Measurements from ENCODE around the gene FXYD3. TPM values are rescaled to one million over a fixed set of nuclear protein-coding genes. Genes with fewer than 3 reads are reported as not detected.

The FXYD3 gene
- total and polyA plus RNA-seq, 2 of the 13 experiments (the other 11 are each of a cell fraction or from before 2014, with no cell fraction given), result 4.9 TPM; not detected in 1

DNA sequence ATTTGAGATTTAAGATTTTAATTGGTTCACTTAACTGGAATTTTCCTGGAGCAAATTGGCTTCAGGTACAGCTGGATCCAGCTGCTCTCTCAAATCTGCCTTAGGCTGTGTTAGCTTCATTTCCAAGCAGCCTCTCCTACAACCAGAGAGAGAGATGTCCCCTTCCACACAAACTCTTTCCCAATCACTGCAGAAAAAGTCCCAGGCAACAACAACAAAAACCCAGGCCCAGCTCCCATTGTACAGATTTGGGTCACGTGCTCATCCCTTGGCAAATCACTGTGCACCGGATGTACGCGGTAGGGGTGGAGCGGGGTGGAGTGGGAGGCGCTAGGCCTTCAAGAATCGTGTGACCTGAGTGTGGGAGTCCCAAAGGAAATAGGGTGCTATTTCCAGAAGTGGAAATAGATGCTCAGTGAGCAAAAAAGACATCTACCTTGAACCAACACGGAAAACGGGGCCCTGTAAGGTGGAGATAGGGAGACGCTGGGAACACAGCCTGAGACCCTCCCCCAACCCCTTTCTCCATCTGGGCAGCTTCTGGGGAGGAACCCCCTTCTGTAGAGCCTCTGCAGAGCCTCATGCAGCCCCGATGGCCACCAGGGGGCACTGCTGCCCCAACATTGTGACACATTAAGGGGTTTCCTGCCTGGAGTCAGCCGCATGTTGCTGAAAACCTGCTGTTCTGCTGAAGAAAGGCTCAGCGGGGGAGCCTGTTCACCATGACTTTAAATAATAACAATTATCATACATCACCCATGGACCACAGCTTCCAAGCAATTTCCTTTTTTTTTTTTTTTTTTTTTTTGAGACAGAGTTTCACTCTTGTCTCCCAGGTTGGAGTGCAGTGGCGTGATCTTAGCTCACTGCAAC lies 48.7 kb upstream of the FXYD3 start (continued):
- TF ChIP-seq KLF15 (CRISPR knock-in tag; IDR thresholded peaks at IDR 0.05; ENCODE audit: borderline replicate concordance) (no peak), POLR2G (IDR thresholded peaks at IDR 0.05; ENCODE audit: low read depth, low read length) (peak; percentile 48; the same call in 1 of the 2 replicates), SATB2 (CRISPR knock-in tag; IDR thresholded peaks at IDR 0.05) (0 out of 2 replicates have a peak, but pooled peaks have one; percentile 22), ZNF564 (CRISPR knock-in tag; IDR thresholded peaks at IDR 0.05) (no peak), ISX (CRISPR knock-in tag; conservative IDR thresholded peaks at IDR 0.05) (no peak), NONO (IDR thresholded peaks at IDR 0.05) (no peak), NONO (CRISPR knock-in tag; conservative IDR thresholded peaks at IDR 0.05) (0 out of 2 replicates have a peak, but pooled peaks have one; percentile 21), SOX13 (IDR thresholded peaks at IDR 0.05) (no peak), SOX13 (CRISPR knock-in tag; conservative IDR thresholded peaks at IDR 0.05 in 1 of 2, IDR thresholded peaks at IDR 0.05 in 1 of 2) (no peak), SRSF4 (IDR thresholded peaks at IDR 0.05; ENCODE audit: low read depth, low read length, poor library complexity, severe bottlenecking) (no peak), NCOR1 (IDR thresholded peaks at IDR 0.05; ENCODE audit: borderline replicate concordance, low read length) (no peak), HOXA3 (CRISPR knock-in tag; IDR thresholded peaks at IDR 0.05) (no peak; the same call in 1 of the 2 replicates), ZBTB21 (CRISPR knock-in tag; IDR thresholded peaks at IDR 0.05) (no peak), NFKB2 (CRISPR knock-in tag; IDR thresholded peaks at IDR 0.05; ENCODE audit: borderline replicate concordance) (no peak), ZNF362 (CRISPR knock-in tag; IDR thresholded peaks at IDR 0.05; ENCODE audit: borderline replicate concordance) (no peak), BHLHE40 (IDR thresholded peaks at IDR 0.05; ENCODE audit: low read length) (no peak), SYNCRIP (IDR thresholded peaks at IDR 0.05; ENCODE audit: insufficient read depth, low read depth, low read length) (no peak), RBFOX2 (IDR thresholded peaks at IDR 0.05; ENCODE audit: low read depth, low read length) (no peak), ZNF670 (CRISPR knock-in tag; IDR thresholded peaks at IDR 0.05; ENCODE audit: borderline replicate concordance) (no peak), ZNF329 (CRISPR knock-in tag; IDR thresholded peaks at IDR 0.05; ENCODE audit: low read depth) (peak; percentile 99), MXI1 (IDR thresholded peaks at IDR 0.05; ENCODE audit: borderline replicate concordance, low read depth, low read length) (no peak), HMG20A (CRISPR knock-in tag; IDR thresholded peaks at IDR 0.05; ENCODE audit: borderline replicate concordance) (no peak)
- TF ChIP-seq, protein P1, sequence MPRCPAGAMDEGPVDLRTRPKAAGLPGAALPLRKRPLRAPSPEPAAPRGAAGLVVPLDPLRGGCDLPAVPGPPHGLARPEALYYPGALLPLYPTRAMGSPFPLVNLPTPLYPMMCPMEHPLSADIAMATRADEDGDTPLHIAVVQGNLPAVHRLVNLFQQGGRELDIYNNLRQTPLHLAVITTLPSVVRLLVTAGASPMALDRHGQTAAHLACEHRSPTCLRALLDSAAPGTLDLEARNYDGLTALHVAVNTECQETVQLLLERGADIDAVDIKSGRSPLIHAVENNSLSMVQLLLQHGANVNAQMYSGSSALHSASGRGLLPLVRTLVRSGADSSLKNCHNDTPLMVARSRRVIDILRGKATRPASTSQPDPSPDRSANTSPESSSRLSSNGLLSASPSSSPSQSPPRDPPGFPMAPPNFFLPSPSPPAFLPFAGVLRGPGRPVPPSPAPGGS (CRISPR knock-in tag; IDR thresholded peaks at IDR 0.05), result no peak
- TF ChIP-seq, protein P2, sequence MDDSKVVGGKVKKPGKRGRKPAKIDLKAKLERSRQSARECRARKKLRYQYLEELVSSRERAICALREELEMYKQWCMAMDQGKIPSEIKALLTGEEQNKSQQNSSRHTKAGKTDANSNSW (CRISPR knock-in tag; IDR thresholded peaks at IDR 0.05; ENCODE audit: borderline replicate concordance), result no peak
- TF ChIP-seq, protein P3, sequence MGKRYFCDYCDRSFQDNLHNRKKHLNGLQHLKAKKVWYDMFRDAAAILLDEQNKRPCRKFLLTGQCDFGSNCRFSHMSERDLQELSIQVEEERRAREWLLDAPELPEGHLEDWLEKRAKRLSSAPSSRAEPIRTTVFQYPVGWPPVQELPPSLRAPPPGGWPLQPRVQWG (CRISPR knock-in tag; IDR thresholded peaks at IDR 0.05; ENCODE audit: borderline replicate concordance, low read depth), result no peak
- TF ChIP-seq, protein P4, sequence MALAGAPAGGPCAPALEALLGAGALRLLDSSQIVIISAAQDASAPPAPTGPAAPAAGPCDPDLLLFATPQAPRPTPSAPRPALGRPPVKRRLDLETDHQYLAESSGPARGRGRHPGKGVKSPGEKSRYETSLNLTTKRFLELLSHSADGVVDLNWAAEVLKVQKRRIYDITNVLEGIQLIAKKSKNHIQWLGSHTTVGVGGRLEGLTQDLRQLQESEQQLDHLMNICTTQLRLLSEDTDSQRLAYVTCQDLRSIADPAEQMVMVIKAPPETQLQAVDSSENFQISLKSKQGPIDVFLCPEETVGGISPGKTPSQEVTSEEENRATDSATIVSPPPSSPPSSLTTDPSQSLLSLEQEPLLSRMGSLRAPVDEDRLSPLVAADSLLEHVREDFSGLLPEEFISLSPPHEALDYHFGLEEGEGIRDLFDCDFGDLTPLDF (CRISPR knock-in tag; IDR thresholded peaks at IDR 0.05), result no peak
